GM12878 (cell line): ENCODE results near the gene RAB43. TPM values are rescaled to one million over a fixed set of nuclear protein-coding genes. Genes with fewer than 3 reads are reported as not detected.
"Not testable (repeated sequence)": the region's sequence is repeated elsewhere in the genome, so short reads cannot be mapped to it uniquely, and the experiment has no call there.

ENCODE experiments used
- ATAC-seq: fragments of 200-7000 bp; cut with Tn5 transposase; 3 replicates; pipeline ENCODE4 v1.9.1; 2020; ENCODE audit warnings: mild to moderate bottlenecking, moderate library complexity
- BruUV-seq: library from RNA; stranded (reverse); fragments of 400-500 nt; replicated peaks from 2 replicates; lab custom pipeline; 2021; lab: Mats Ljungman, UMichigan
- CTCF ChIA-PET: fragments of 300-600 bp; sonication (Branson Sonifier 250); formaldehyde crosslinking; extraction: SDS; loops from one replicate; lab custom pipeline; 2021; ENCODE audit warnings: inconsistent platforms; lab: Yijun Ruan, JAX
- POLR2A ChIA-PET: fragments of 350-600 bp; formaldehyde crosslinking; extraction: SDS; loops from one replicate; lab custom pipeline; 2021; ENCODE audit warnings: inconsistent platforms; lab: Charles Lee
- RAD21 ChIA-PET: fragments of 300-600 bp; sonication (Branson Sonifier 250); formaldehyde crosslinking; loops from one replicate; lab custom pipeline; 2023; ENCODE audit warnings: antibody characterized with exemption; ENCODE audit not compliant: unreplicated experiment; lab: Charles Lee
- SMC1A ChIA-PET: fragments of 300-600 bp; sonication (Branson Sonifier 250); formaldehyde crosslinking; loops from one replicate; lab custom pipeline; 2023; ENCODE audit not compliant: unreplicated experiment, uncharacterized antibody; lab: Charles Lee
- DNase-seq: peaks from one replicate; pipeline ENCODE4 v3.0.0-alpha.2; 2011; ENCODE audit warnings: low read depth, low spot score
- FAIRE-seq: peaks from 3 replicates; lab custom pipeline; 2011; peaks lifted over from hg19 to GRCh38; lab: Jason Lieb, UNC
- H2AFZ ChIP-seq: 2 replicates; pipeline ENCODE4 v1.6.0; 2011; ENCODE audit warnings: low read depth, low read length, control low read depth; ENCODE audit not compliant: control insufficient read depth
- H3K27ac ChIP-seq: 2 replicates; pipeline ENCODE4 v1.5.1; 2011; ENCODE audit warnings: control low read depth; ENCODE audit not compliant: control insufficient read depth, insufficient read depth
- H3K27me3 ChIP-seq, 2 experiments: replicated peaks in 1 of 2; 2 replicates each; pipeline versions ENCODE4 v1.6.0 to v1.6.1; 2011; ENCODE audit warnings: low read length in 1 of 2; ENCODE audit not compliant: control insufficient read depth in 2 of 2, insufficient read depth in 2 of 2
- H3K36me3 ChIP-seq, 2 experiments: 2 replicates each; pipeline ENCODE4 v1.5.1; 2011; ENCODE audit warnings: low read length in 1 of 2; ENCODE audit not compliant: control insufficient read depth in 2 of 2, insufficient read depth in 2 of 2
- H3K4me1 ChIP-seq: 2 replicates; pipeline ENCODE4 v1.6.1; 2011; ENCODE audit warnings: mild to moderate bottlenecking, low read length, moderate library complexity, mixed read lengths; ENCODE audit not compliant: control insufficient read depth, insufficient read depth
- H3K4me2 ChIP-seq: 2 replicates; pipeline ENCODE4 v1.6.0; 2011; ENCODE audit warnings: control low read depth; ENCODE audit not compliant: control insufficient read depth, insufficient read depth
- H3K4me3 ChIP-seq: fragments of 200-600 bp; sonication (generic); 2 replicates; pipeline ENCODE4 v1.5.1; 2016
- H3K79me2 ChIP-seq: 2 replicates; pipeline ENCODE4 v1.6.0; 2011; ENCODE audit warnings: low read length; ENCODE audit not compliant: control insufficient read depth, insufficient read depth
- H3K9ac ChIP-seq: 2 replicates; pipeline ENCODE4 v1.8.0; 2011; ENCODE audit warnings: low read length, control low read depth, mixed read lengths; ENCODE audit not compliant: control insufficient read depth, insufficient read depth
- H3K9me3 ChIP-seq: replicated peaks from 3 replicates; pipeline ENCODE4 v1.5.1; 2011; ENCODE audit warnings: mild to moderate bottlenecking, low read length; ENCODE audit not compliant: control insufficient read depth, insufficient read depth
- H4K20me1 ChIP-seq: 2 replicates; pipeline ENCODE4 v1.6.0; 2011; ENCODE audit not compliant: control insufficient read depth, insufficient read depth
- CREB1 ChIP-seq: IDR thresholded peaks from 2 replicates; pipeline ENCODE4 v1.6.1; 2012; ENCODE audit warnings: low read depth, mild to moderate bottlenecking, inconsistent platforms
- MAX ChIP-seq: IDR thresholded peaks from 2 replicates; pipeline ENCODE4 v1.6.1; 2012; ENCODE audit warnings: low read depth, low read length, improper control_type of control experiment
- NKRF ChIP-seq: fragments of 450-650 bp; conservative IDR thresholded peaks from 2 replicates; pipeline ENCODE4 v1.6.1; 2017; ENCODE audit warnings: mild to moderate bottlenecking, moderate library complexity
- POU2F2 ChIP-seq: IDR thresholded peaks from 3 replicates; pipeline ENCODE4 v1.6.1; 2011; ENCODE audit warnings: low read depth, mild to moderate bottlenecking, low read length, borderline replicate concordance
- RELA ChIP-seq: fragments of 450-650 bp; IDR thresholded peaks from 2 replicates; pipeline ENCODE4 v1.8.0; 2014; ENCODE audit warnings: borderline replicate concordance; ENCODE audit not compliant: partially characterized antibody
- TARDBP ChIP-seq: IDR thresholded peaks from 2 replicates; pipeline ENCODE4 v1.6.1; 2016; ENCODE audit warnings: borderline replicate concordance
- WGBS: methylation state at CpG from one replicate; pipeline ENCODE4 v1.1.6; 2016; ENCODE audit warnings: low lambda C conversion rate; ENCODE audit not compliant: insufficient replicate concordance, insufficient coverage; ENCODE audit errors: missing lambda C conversion rate; 5-methylcytosine and 5-hydroxymethylcytosine counted together
- in situ Hi-C: fragments of 300-500 bp; cut with MboI; formaldehyde crosslinking; loops from 9 replicates; pipeline ENCODE4 v1.14.3; 2018; ENCODE audit warnings: mixed read lengths
- intact Hi-C: fragments of 100-400 bp; cut with micrococcal nuclease; formaldehyde crosslinking; loops from one replicate; pipeline ENCODE4 v1.14.2; 2022; ENCODE audit not compliant: unreplicated experiment
- polyA plus RNA-seq, 11 experiments: library from polyadenylated mRNA; depleted of rRNA in 4 of 11; unstranded in 6 of 11; stranded (reverse) in 5 of 11; fragments of >200 nt; fragmentation: Nextera tagmentation in 4 of 11; fragmentation: Illumina TruSeq in 1 of 11; extraction: Ambion mirVana in 4 of 11; extraction: Trizol in 1 of 11; gene quantifications; 1 replicate in 1 of 11; 2 replicates in 10 of 11; pipeline versions ENCODE4 v1.2.1 to v1.2.3, GENCODE V29; 2011 to 2016; ENCODE audit warnings: inconsistent platforms in 2 of 11, missing spikeins in 2 of 11, low read depth in 1 of 11
- total RNA-seq, 4 experiments: library from RNA; depleted of rRNA in 3 of 4; stranded (reverse); fragments of >200 nt in 3 of 4; fragmentation: Illumina TruSeq in 1 of 4; extraction: Trizol in 1 of 4; gene quantifications; 2 replicates each; pipeline versions ENCODE4 v1.2.1 to v1.2.3, GENCODE V29; 2013 to 2021

RAB43 gene
- total and polyA plus RNA-seq, 10 of the 15 experiments (the other 5 are each of a cell fraction or from before 2014, with no cell fraction given): 0.08 to 14.0 (median 4.0) TPM

- TF ChIP-seq CREB1 (peak; percentile 96), TARDBP (peak; percentile 73; the same call in 1 of the 2 replicates), POU2F2 (peak; percentile 44)
These were observed 39.6 kb upstream of the RAB43 start, which contains the start of gene ISY1 (continued) for GRCh38 chr3:129160891-129161859.

GRCh38 chr3:129144786-129145185, 23.2 kb upstream of the RAB43 start:
- H2AFZ ChIP-seq: no peak overlapping the region
- ChIA-PET RAD21 (interaction anchor here (0.8 to 2.6 kb wide), 3 partner anchors 18 to 146 kb away, joined by 3 to 9 read pairs (median 3); no protein-coding TSS in a partner anchor), CTCF (interaction anchor here (1.1 to 1.4 kb wide), 4 partner anchors 18 to 100 kb away, joined by 3 to 6 read pairs (median 4); no protein-coding TSS in a partner anchor), POLR2A (no interaction called here), SMC1A (interaction anchor here (1.0 kb wide), 1 partner anchor 80 kb away, joined by 3 read pairs; no protein-coding TSS in a partner anchor)
- no peaks in the 10 kb centered on the region for H4K20me1 ChIP-seq
- no peaks in the 10 kb centered on the region for H3K4me1 ChIP-seq
- no peak for DNase-seq
- in situ Hi-C loops (no loop called here), intact Hi-C loops (no loop called here)
- H3K27me3 ChIP-seq: no peaks in the 10 kb centered on the region
- H3K36me3 ChIP-seq: peaks cover 0 to 15% of the 10 kb centered on the region in 2 experiments
- BruUV-seq: no TSS peak
- no peak overlapping the region for H3K4me3 ChIP-seq
- ATAC-seq: no peak
- H3K9me3 ChIP-seq: no peaks in the 10 kb centered on the region
- no peak for TF ChIP-seq MAX
- no peak for TF ChIP-seq RELA
- no peak for TF ChIP-seq NKRF
- H3K79me2 ChIP-seq: no peaks in the 10 kb centered on the region
- H3K9ac ChIP-seq: no peak overlapping the region
- H3K4me2 ChIP-seq: no peak overlapping the region
- no peak overlapping the region for H3K27ac ChIP-seq
- no peak for FAIRE-seq

DNA sequence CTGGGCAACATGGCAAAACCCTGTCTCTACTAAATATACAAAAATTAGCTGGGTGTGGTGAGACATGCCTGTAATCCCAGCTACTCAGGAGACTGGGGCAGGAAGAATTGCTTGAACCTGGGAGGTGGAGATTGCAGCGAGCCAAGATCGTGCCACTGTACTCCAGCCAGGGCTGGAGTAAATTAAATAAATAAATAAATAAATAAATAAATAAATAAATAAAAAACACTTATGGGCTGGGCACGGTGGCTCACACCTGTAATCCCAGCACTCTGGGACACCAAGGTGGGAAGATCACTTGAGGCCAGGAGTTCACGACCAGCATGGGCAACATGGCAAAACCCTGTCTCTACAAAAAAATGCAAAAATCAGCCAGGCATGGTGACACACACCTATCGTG, 19.4 kb upstream of the RAB43 start:
- H3K9ac ChIP-seq, H3K27me3 ChIP-seq, POLR2A ChIA-PET, H3K79me2 ChIP-seq, H2AFZ ChIP-seq, DNase-seq, FAIRE-seq, ATAC-seq, H3K4me2 ChIP-seq, H3K4me1 ChIP-seq, BruUV-seq, H3K27ac ChIP-seq, H3K4me3 ChIP-seq, in situ Hi-C loops, H4K20me1 ChIP-seq, H3K9me3 ChIP-seq, intact Hi-C loops: not testable (repeated sequence)
- SMC1A ChIA-PET: interaction anchor here (0.6 kb wide), 1 partner anchor 87 kb away, joined by 3 read pairs; no protein-coding TSS in a partner anchor
- WGBS: 95% methylated on average over 5 of the region's 5 CpGs
- CTCF ChIA-PET: interaction anchor here (0.6 kb wide), 1 partner anchor 273 kb away, joined by 3 read pairs; no protein-coding TSS in a partner anchor
- RAD21 ChIA-PET: interaction anchor here (1.5 kb wide), 1 partner anchor 103 kb away, joined by 3 read pairs; no protein-coding TSS in a partner anchor
- peaks cover 0 to 13% of the 10 kb centered on the region in 2 experiments for H3K36me3 ChIP-seq
